ENCODE data around the gene FOXN1.
"Not testable (repeated sequence)": the region's sequence is repeated elsewhere in the genome, so short reads cannot be mapped to it uniquely, and the experiment has no call there.

The FOXN1 gene

GRCh38 chr17:28518132-28518531 is 12.0 kb downstream of the FOXN1 start:
- Histone ChIP-seq H3K9me3 (ENCODE audit: severe bottlenecking) (peaks cover 9% of the 10 kb centered on the region), H3K36me3 (no peaks in the 10 kb centered on the region), H3K27me3 (ENCODE audit: insufficient read depth, low read depth, severe bottlenecking) (no peaks in the 10 kb centered on the region), H3K27ac (no peak overlapping the region), H3K4me3 (ENCODE audit: low read depth, low read length) (no peak overlapping the region)
- DNase-seq, result no peak
- no peak for TF ChIP-seq CTCF (IDR thresholded peaks at IDR 0.05; ENCODE audit: low read depth, low read length)

- TF ChIP-seq CTCF (IDR thresholded peaks at IDR 0.05; ENCODE audit: low read depth, low read length), result no peak
These were observed 12.4 kb downstream of the FOXN1 start for GRCh38 chr17:28518578-28518977.

GRCh38 chr17:28519236-28519635 is 13.1 kb downstream of the FOXN1 start:
- Histone ChIP-seq H3K4me3 (ENCODE audit: low read depth, low read length) (no peak overlapping the region), H3K27me3 (ENCODE audit: insufficient read depth, low read depth, severe bottlenecking) (no peaks in the 10 kb centered on the region), H3K27ac (no peak overlapping the region), H3K9me3 (ENCODE audit: severe bottlenecking) (peaks cover 9% of the 10 kb centered on the region), H3K36me3 (no peaks in the 10 kb centered on the region)
- TF ChIP-seq CTCF (IDR thresholded peaks at IDR 0.05; ENCODE audit: low read depth, low read length), result no peak
- DNase-seq, result no peak

More at GRCh38 chr17:28518578-28518977, 12.4 kb downstream of the FOXN1 start:
- no peaks in the 10 kb centered on the region for H3K27me3 ChIP-seq (ENCODE audit: insufficient read depth, low read depth, severe bottlenecking)
- H3K36me3 ChIP-seq, result no peaks in the 10 kb centered on the region
- peaks cover 9% of the 10 kb centered on the region for H3K9me3 ChIP-seq (ENCODE audit: severe bottlenecking)
- H3K4me3 ChIP-seq (ENCODE audit: low read depth, low read length), result no peak overlapping the region
- DNase-seq, result no peak
- no peak overlapping the region for H3K27ac ChIP-seq

- no peak overlapping the region for H3K4me3 ChIP-seq (ENCODE audit: low read depth, low read length)
- no peak overlapping the region for H3K27ac ChIP-seq
- peaks cover 1% of the 10 kb centered on the region for H3K9me3 ChIP-seq (ENCODE audit: severe bottlenecking)
- TF ChIP-seq CTCF (IDR thresholded peaks at IDR 0.05; ENCODE audit: low read depth, low read length), result no peak
- H3K36me3 ChIP-seq, result no peaks in the 10 kb centered on the region
- H3K27me3 ChIP-seq (ENCODE audit: insufficient read depth, low read depth, severe bottlenecking), result no peaks in the 10 kb centered on the region
- DNase-seq, result no peak
These were observed 14.5 kb downstream of the FOXN1 start for GRCh38 chr17:28520687-28521086.

- Histone ChIP-seq H3K27me3 (ENCODE audit: insufficient read depth, low read depth, severe bottlenecking) (no peaks in the 10 kb centered on the region), H3K4me3 (ENCODE audit: low read depth, low read length) (no peak overlapping the region), H3K27ac (no peak overlapping the region), H3K36me3 (no peaks in the 10 kb centered on the region), H3K9me3 (ENCODE audit: severe bottlenecking) (no peaks in the 10 kb centered on the region)
- DNase-seq, result no peak
- TF ChIP-seq CTCF (IDR thresholded peaks at IDR 0.05; ENCODE audit: low read depth, low read length), result no peak
These were observed 15.3 kb downstream of the FOXN1 start for GRCh38 chr17:28521311-28522085.

GRCh38 chr17:28522281-28522680 is 16.1 kb downstream of the FOXN1 start:
- not testable (repeated sequence) for H3K27ac ChIP-seq; DNase-seq; H3K36me3 ChIP-seq; H3K9me3 ChIP-seq (ENCODE audit: severe bottlenecking); H3K4me3 ChIP-seq (ENCODE audit: low read depth, low read length); H3K27me3 ChIP-seq (ENCODE audit: insufficient read depth, low read depth, severe bottlenecking)
